IPS-15b (cell line): ENCODE measurements around the gene CAMSAP2.

Experiments
- H3K27me3 ChIP-seq: one replicate; pipeline ENCODE4 v1.6.1; 2013; ENCODE audit warnings: low read length; ENCODE audit not compliant: control insufficient read depth, insufficient read depth
- H3K36me3 ChIP-seq: one replicate; pipeline ENCODE4 v1.6.1; 2013; ENCODE audit warnings: low read length; ENCODE audit not compliant: control insufficient read depth, insufficient read depth
- H3K4me1 ChIP-seq: one replicate; pipeline ENCODE4 v1.6.1; 2013; ENCODE audit warnings: mild to moderate bottlenecking, low read length; ENCODE audit not compliant: control insufficient read depth, insufficient read depth
- H3K4me3 ChIP-seq: one replicate; pipeline ENCODE4 v1.5.1; 2013; ENCODE audit warnings: low read depth, low read length
- H3K9ac ChIP-seq: one replicate; pipeline ENCODE4 v1.6.1; 2013; ENCODE audit warnings: low read depth, mild to moderate bottlenecking, low read length
- H3K9me3 ChIP-seq: one replicate; pipeline ENCODE4 v1.6.1; 2013; ENCODE audit warnings: mild to moderate bottlenecking, low read length; ENCODE audit not compliant: control insufficient read depth, insufficient read depth

CAMSAP2 gene

GRCh38 chr1:200834383-200834782, 95.7 kb downstream of the CAMSAP2 start:
- H3K9ac ChIP-seq, result no peak overlapping the region
- no peaks in the 10 kb centered on the region for H3K27me3 ChIP-seq
- H3K9me3 ChIP-seq, result no peaks in the 10 kb centered on the region
- H3K4me1 ChIP-seq, result no peaks in the 10 kb centered on the region
- H3K36me3 ChIP-seq, result no peaks in the 10 kb centered on the region
- no peak overlapping the region for H3K4me3 ChIP-seq

- H3K9me3 ChIP-seq, result no peaks in the 10 kb centered on the region
- H3K36me3 ChIP-seq, result no peaks in the 10 kb centered on the region
- H3K4me1 ChIP-seq, result no peaks in the 10 kb centered on the region
- H3K4me3 ChIP-seq, result no peak overlapping the region
- no peak overlapping the region for H3K9ac ChIP-seq
- H3K27me3 ChIP-seq, result no peaks in the 10 kb centered on the region
Measured at GRCh38 chr1:200836213-200836612, 97.5 kb downstream of the CAMSAP2 start.

- H3K9ac ChIP-seq, result no peak overlapping the region
- H3K9me3 ChIP-seq, result no peaks in the 10 kb centered on the region
- no peaks in the 10 kb centered on the region for H3K4me1 ChIP-seq
- H3K36me3 ChIP-seq, result no peaks in the 10 kb centered on the region
- H3K4me3 ChIP-seq, result no peak overlapping the region
- H3K27me3 ChIP-seq, result no peaks in the 10 kb centered on the region
Measured at GRCh38 chr1:200837931-200838571, 99.4 kb downstream of the CAMSAP2 start.

GRCh38 chr1:200838676-200839445, 100.2 kb downstream of the CAMSAP2 start:
- H3K9ac ChIP-seq, result no peak overlapping the region
- no peaks in the 10 kb centered on the region for H3K4me1 ChIP-seq
- no peaks in the 10 kb centered on the region for H3K36me3 ChIP-seq
- no peak overlapping the region for H3K4me3 ChIP-seq
- no peaks in the 10 kb centered on the region for H3K9me3 ChIP-seq
- H3K27me3 ChIP-seq, result no peaks in the 10 kb centered on the region

GRCh38 chr1:200845360-200845759, 106.7 kb downstream of the CAMSAP2 start:
- Histone ChIP-seq H3K36me3 (peaks cover 18% of the 10 kb centered on the region), H3K4me1 (no peaks in the 10 kb centered on the region), H3K9me3 (no peaks in the 10 kb centered on the region), H3K27me3 (no peaks in the 10 kb centered on the region), H3K9ac (no peak overlapping the region), H3K4me3 (no peak overlapping the region)

GRCh38 chr1:200846398-200846797, 107.7 kb downstream of the CAMSAP2 start:
- H3K4me3 ChIP-seq, result no peak overlapping the region
- H3K9me3 ChIP-seq, result no peaks in the 10 kb centered on the region
- peaks cover 18% of the 10 kb centered on the region for H3K36me3 ChIP-seq
- no peaks in the 10 kb centered on the region for H3K4me1 ChIP-seq
- no peak overlapping the region for H3K9ac ChIP-seq
- no peaks in the 10 kb centered on the region for H3K27me3 ChIP-seq

GRCh38 chr1:200849430-200849829, 110.7 kb downstream of the CAMSAP2 start:
- H3K4me3 ChIP-seq, result no peak overlapping the region
- H3K9me3 ChIP-seq, result no peaks in the 10 kb centered on the region
- no peaks in the 10 kb centered on the region for H3K27me3 ChIP-seq
- peaks cover 18% of the 10 kb centered on the region for H3K36me3 ChIP-seq
- H3K4me1 ChIP-seq, result no peaks in the 10 kb centered on the region
- H3K9ac ChIP-seq, result no peak overlapping the region

GRCh38 chr1:200850554-200850953, 111.9 kb downstream of the CAMSAP2 start:
- Histone ChIP-seq H3K9ac (no peak overlapping the region), H3K4me3 (no peak overlapping the region), H3K9me3 (no peaks in the 10 kb centered on the region), H3K27me3 (no peaks in the 10 kb centered on the region), H3K4me1 (no peaks in the 10 kb centered on the region), H3K36me3 (peaks cover 19% of the 10 kb centered on the region)

GRCh38 chr1:200856716-200857357, 118.1 kb downstream of the CAMSAP2 start:
- H3K4me3 ChIP-seq, result no peak overlapping the region
- no peaks in the 10 kb centered on the region for H3K9me3 ChIP-seq
- no peaks in the 10 kb centered on the region for H3K4me1 ChIP-seq
- H3K9ac ChIP-seq, result no peak overlapping the region
- no peaks in the 10 kb centered on the region for H3K27me3 ChIP-seq
- peaks cover 13% of the 10 kb centered on the region for H3K36me3 ChIP-seq

GRCh38 chr1:200857804-200858203, 119.1 kb downstream of the CAMSAP2 start:
- Histone ChIP-seq H3K9ac (no peak overlapping the region), H3K9me3 (no peaks in the 10 kb centered on the region), H3K4me1 (no peaks in the 10 kb centered on the region), H3K27me3 (no peaks in the 10 kb centered on the region), H3K36me3 (peaks cover 13% of the 10 kb centered on the region), H3K4me3 (no peak overlapping the region)

GRCh38 chr1:200861937-200862647, 123.4 kb downstream of the CAMSAP2 start:
- no peak overlapping the region for H3K4me3 ChIP-seq
- no peaks in the 10 kb centered on the region for H3K36me3 ChIP-seq
- no peaks in the 10 kb centered on the region for H3K9me3 ChIP-seq
- no peaks in the 10 kb centered on the region for H3K4me1 ChIP-seq
- no peaks in the 10 kb centered on the region for H3K27me3 ChIP-seq
- H3K9ac ChIP-seq, result no peak overlapping the region
